GM18526 (cell line): Measurements from ENCODE around the gene CREB3L1.

Experiments used
- POLR2A ChIP-seq: IDR thresholded peaks from 3 replicates; pipeline ENCODE4 v1.6.1; 2011; ENCODE audit not compliant: insufficient read length; ENCODE audit errors: extremely low read depth

Gene CREB3L1

DNA sequence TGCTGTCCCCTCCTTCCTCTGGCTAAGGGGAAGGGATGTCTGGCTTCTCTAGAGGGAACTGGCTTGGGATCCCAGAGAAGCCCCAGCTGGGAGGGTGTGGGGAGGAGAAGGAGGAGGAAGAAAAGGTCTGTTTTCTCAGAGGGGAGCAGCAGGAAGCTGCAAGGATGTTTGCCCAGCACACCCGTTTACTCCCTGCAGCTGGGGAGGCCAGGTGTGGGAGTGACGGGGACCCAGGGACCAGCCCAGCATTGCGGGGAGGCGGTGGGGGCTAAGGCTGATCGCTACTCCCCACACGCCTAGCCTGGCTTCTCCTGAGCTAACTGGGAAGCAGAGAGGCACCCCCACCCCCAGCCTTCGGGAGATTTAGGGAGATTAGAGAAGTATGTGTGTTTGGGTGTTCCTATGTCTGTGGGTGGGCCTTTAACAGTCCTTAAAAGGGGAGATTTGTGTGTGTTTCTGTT lies 3.9 kb downstream of the CREB3L1 start:
- no peak for TF ChIP-seq POLR2A

DNA sequence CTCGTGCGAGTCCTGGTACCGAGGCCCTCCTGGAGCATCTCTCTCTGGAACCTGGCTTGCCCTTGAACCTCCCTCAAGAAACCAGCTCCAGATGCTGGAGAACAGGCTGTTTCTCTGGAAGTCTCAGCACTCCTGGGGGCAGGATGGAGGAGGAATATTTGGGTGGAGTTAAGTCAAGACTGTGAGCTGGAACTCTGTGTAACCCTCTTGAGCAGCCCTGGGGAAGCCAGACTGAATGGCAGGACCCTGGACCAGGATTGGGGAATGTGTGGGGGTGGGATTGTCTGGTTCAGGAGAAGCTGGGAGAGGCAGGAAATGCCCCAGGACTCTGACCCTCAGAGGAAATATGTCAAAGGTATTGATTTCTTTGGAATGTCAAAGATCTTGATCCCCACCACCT lies 7.7 kb downstream of the CREB3L1 start:
- no peak for TF ChIP-seq POLR2A

GRCh38 chr11:46285594-46286033 lies 8.2 kb downstream of the CREB3L1 start:
- TF ChIP-seq POLR2A = no peak

DNA sequence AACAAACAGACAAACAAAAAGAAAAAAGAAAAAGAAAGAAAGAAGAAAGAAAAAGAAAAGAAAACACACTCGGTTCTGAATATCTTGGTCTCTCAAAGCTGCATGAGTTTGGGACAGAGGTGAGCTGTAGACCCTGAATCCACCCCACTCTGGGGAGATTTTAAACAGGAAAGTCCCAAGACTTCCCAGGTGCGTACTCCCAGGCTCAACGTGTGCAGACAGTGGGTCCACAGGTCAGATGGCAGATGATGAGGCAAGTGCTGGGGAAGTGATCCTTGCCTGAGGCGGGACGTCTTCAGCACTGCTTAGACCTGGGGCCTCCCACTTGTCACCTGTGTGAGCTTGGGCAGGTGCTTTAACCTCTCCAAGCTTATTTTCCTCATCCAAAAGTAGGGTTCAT lies 9.3 kb downstream of the CREB3L1 start:
- no peak for TF ChIP-seq POLR2A

DNA sequence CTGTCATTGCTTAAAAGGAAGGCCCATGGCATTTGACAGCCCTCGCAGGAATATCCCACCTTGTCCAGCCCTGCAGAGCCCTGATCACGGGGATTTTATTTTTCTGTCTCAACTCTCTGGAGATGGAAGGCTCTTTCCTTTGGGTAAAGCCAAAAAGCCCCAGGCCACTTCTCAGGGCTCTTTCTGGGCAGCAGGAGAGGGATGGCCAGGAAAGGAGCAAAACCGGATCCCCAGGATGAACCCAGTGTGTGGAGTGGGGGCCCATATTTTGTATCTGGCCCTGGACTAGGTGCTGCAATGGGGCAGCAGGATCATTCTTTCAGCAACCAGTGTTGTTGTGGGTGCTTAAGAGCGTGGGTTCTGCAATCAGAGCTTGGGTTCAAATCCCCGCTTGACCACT lies 11.0 kb downstream of the CREB3L1 start:
- no peak for TF ChIP-seq POLR2A

DNA sequence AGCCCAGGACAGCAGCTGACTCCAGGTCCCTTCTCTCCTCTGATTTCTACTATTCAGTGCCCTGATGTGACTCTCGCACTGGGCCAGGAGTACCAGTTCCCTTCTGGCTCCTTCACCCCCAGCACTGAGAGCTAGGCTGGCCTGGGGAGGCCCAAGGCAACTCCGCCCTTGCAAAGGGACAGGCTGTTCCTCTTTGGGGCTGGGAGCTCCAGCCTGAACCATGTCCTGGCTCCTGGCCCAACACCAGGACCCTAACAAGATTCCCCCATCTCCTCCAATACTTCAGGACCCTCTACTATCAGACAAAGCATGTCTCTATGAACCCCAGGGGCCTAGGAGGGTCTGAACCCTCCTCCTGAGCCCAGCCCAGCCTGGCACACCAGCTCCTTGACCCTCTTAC lies 12.5 kb downstream of the CREB3L1 start:
- TF ChIP-seq POLR2A = no peak

DNA sequence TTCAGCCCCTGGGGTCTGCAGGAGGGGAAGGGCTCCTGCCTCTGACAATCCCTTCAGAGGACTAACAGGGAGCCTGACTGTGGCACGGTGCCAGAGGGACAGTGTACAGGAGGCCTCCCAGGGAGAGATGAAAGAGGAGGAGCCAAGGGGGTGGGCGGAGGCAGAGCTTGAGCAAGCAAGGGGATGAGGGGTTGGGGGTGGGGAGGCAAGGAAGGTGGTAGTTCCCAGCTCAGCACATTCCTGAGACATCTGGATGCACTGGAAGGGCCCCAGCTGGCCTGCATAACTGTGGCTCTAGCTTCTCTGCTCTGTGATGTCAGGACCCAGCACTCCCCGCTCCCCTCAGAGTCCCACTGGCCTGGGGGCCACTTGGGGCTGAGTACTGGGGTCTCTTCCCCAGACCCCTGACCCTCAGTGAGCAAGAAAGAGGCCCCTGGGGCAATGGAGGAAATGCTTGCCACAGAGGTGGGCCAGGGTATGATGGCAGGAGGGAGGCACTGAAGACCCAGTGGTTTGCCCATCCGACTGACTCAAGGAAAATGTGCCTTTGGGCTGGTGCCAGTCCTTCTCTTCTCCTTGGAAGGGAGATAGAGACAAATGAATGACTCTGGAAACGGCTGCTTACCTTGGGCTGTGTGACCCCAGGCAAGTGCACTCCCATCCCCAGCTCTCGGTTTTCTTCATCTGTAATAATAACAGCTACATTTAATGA lies 13.3 kb downstream of the CREB3L1 start:
- TF ChIP-seq POLR2A = no peak

DNA sequence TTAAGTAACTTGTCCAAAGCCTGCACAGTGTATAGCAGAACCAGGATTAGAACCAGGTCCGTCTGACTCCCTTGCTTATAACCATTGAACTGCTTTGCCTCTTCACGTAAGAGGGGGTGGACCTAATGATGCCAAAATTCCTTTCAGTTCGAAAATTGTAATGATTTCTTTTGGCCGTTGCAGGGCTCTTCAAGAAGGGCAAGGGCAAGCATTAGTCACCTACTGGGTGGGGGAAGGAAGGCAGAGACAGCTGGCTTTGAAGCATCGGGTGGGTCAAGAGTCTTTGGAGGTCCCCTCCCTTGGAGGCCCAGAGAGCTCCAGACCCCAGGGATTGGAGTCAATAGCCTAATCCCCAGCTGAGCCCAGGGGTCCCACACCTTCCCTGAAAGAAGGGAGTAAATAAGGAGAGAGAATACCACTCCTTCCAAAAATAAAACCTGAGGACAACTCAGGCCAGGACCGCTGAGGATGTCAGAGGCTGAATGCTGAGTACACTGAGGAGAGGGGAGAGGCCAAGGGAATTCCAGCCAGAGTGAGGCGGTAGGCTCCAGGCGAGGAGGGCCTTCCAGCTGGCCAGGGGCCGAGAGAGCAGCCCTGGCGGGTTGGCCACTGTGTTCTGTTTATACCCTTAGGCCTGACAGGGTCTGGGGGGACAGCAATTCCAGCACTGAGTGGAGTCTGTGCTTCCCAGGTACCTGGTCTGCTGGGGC lies 14.1 kb downstream of the CREB3L1 start:
- TF ChIP-seq POLR2A = no peak

DNA sequence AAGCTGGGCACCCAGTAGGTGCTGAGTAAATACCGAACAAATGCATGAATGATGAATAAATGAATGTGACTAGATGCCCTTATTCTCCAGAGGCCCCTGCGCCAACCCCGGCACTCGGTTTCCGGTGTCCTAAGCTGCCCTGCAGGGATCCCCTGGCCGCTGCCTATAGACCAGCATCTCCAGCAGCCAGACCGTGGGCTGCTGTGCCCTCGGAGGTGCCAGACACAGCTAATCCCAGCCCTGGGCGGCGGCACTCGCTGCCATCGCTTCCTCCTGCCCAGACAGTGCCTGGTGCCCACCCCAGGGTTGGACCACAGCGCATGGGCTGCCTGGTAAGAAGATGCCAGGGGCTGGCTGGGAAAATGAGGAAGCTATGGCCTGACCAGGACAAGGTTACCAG lies 15.6 kb downstream of the CREB3L1 start:
- TF ChIP-seq POLR2A = no peak

DNA sequence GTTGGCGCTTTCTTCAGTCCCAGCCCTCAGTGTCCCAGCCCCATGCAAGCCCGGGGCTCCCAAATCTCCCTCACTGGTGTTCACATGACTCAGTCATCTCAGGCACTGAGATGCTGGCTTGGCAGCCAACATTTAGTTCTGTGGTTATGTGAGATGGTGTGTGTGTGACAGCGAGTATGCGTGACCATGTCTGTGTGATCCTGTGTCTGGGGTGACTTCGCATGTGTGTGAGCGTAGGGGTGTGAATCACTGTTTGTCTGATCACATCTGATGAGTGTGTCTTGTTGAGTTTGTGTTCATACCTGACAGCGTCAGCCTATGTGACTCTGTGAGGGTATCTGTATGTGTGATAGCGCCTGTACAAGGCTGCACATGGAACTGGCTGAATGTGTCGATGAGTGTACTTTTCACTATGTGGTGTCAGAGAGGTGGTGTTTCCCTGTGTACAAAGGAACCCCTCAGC lies 16.2 kb downstream of the CREB3L1 start:
- TF ChIP-seq POLR2A = no peak

- no peak for TF ChIP-seq POLR2A
Observed at GRCh38 chr11:46294365-46295309, 17.2 kb downstream of the CREB3L1 start.

GRCh38 chr11:46295312-46296058 lies 18.0 kb downstream of the CREB3L1 start:
- no peak for TF ChIP-seq POLR2A

DNA sequence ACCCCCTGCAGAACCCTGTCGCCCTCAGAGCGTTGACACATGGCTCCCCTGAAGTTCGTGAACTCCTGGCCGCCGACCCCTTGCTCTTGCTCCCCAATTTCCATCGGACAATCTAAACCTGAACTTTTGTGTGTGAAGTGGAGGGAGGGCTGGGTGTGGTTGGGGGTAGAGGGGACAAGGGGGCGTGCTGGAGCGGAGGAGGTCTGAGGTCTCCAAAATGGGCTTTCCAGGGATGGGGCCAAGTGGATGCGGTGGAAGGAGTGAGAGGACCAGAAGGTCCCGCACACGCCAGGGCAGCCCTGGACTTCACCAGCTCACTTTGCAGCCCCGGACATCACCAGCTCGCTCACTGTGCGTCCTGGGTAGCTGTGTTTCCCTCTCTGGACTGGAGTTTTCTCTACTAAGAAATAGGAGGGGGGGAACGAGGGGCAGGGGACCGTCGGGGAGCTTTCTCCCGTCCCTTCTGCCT lies 18.6 kb downstream of the CREB3L1 start:
- TF ChIP-seq POLR2A = no peak

- TF ChIP-seq POLR2A = no peak
Observed at GRCh38 chr11:46296528-46297448, 19.3 kb downstream of the CREB3L1 start.
